B cell (primary cell): ENCODE results near the gene FRMPD2. TPM values are rescaled to one million over a fixed set of nuclear protein-coding genes. Genes with fewer than 3 reads are reported as not detected.
"Not testable (repeated sequence)": the region's sequence is repeated elsewhere in the genome, so short reads cannot be mapped to it uniquely, and the experiment has no call there.

Experiments
- ATAC-seq: fragments of 200-7000 bp; cut with Tn5 transposase; one replicate; pipeline ENCODE4 v1.10.0; 2021; ENCODE audit warnings: low read depth, mild to moderate bottlenecking, moderate number of reproducible peaks, moderate library complexity
- CTCF ChIA-PET: fragments of 350-600 bp; sonication (Branson Sonifier 250); formaldehyde crosslinking; loops from one replicate; lab custom pipeline; 2021; ENCODE audit warnings: antibody characterized with exemption, inconsistent platforms; lab: Charles Lee
- POLR2A ChIA-PET: fragments of 350-600 bp; sonication (Branson Sonifier 250); formaldehyde crosslinking; loops from one replicate; lab custom pipeline; 2021; ENCODE audit warnings: antibody characterized with exemption; lab: Charles Lee
- DNase-seq: peaks from one replicate; pipeline ENCODE4 v3.0.0; 2013
- H2AFZ ChIP-seq: 2 replicates; pipeline ENCODE4 v1.6.1; 2012; ENCODE audit warnings: mild to moderate bottlenecking, low read depth, low read length; ENCODE audit not compliant: insufficient read depth, poor library complexity, severe bottlenecking
- H3K27ac ChIP-seq, 2 donors: 1 replicate in 1 of 2; 2 replicates in 1 of 2; pipeline ENCODE4 v1.5.1; 2012 to 2013; ENCODE audit warnings: low read length in 2 of 2, mild to moderate bottlenecking in 2 of 2, moderate library complexity in 1 of 2
- H3K27me3 ChIP-seq, 4 experiments: fragments of 200-600 bp in 1 of 4; sonication (generic) in 1 of 4; replicated peaks in 1 of 4; 1 replicate in 2 of 4; 2 replicates in 2 of 4; pipeline versions ENCODE4 v1.6.1 to v1.7.0; 2013 to 2016; ENCODE audit warnings: low read length in 3 of 4, mild to moderate bottlenecking in 2 of 4, mixed read lengths in 1 of 4, moderate library complexity in 1 of 4; ENCODE audit not compliant: insufficient read depth in 4 of 4, control insufficient read depth in 3 of 4; ENCODE audit errors: control extremely low read depth in 1 of 4
- H3K36me3 ChIP-seq, 2 experiments: replicated peaks in 1 of 2; 1 replicate in 1 of 2; 2 replicates in 1 of 2; pipeline versions ENCODE4 v1.6.1 to v1.7.1; 2013; ENCODE audit warnings: low read length in 1 of 2; ENCODE audit not compliant: insufficient read depth in 2 of 2, control insufficient read depth in 1 of 2; ENCODE audit errors: control extremely low read depth in 1 of 2, extremely low read depth in 1 of 2
- H3K4me1 ChIP-seq, 2 donors: fragments of 200-600 bp in 1 of 2; sonication (generic) in 1 of 2; 1 replicate in 1 of 2; 2 replicates in 1 of 2; pipeline versions ENCODE4 v1.5.1 to v1.6.1; 2013 to 2017; ENCODE audit warnings: low read length in 2 of 2; ENCODE audit not compliant: control insufficient read depth in 2 of 2, insufficient read depth in 2 of 2
- H3K4me2 ChIP-seq: replicated peaks from 2 replicates; pipeline ENCODE3; 2012; ENCODE audit warnings: mild to moderate bottlenecking, low read depth, low read length; ENCODE audit not compliant: poor library complexity, severe bottlenecking
- H3K4me3 ChIP-seq, 5 experiments: fragments of 200-600 bp in 1 of 5; sonication (generic) in 1 of 5; 1 replicate in 3 of 5; 2 replicates in 2 of 5; pipeline versions ENCODE4 v1.5.1 to v1.7.0; 2011 to 2016; ENCODE audit warnings: low read length in 4 of 5, mild to moderate bottlenecking in 4 of 5, low read depth in 2 of 5, control low read depth in 1 of 5, moderate library complexity in 1 of 5; ENCODE audit not compliant: insufficient read depth in 1 of 5; ENCODE audit errors: control extremely low read depth in 1 of 5, extremely low read depth in 1 of 5
- H3K79me2 ChIP-seq: fragments of 200-600 bp; sonication (generic); one replicate; pipeline ENCODE4 v1.6.0; 2016; ENCODE audit warnings: low read length; ENCODE audit not compliant: control insufficient read depth, insufficient read depth
- H3K9ac ChIP-seq: fragments of 200-600 bp; sonication (generic); 2 replicates; pipeline ENCODE4 v1.6.1; 2017; ENCODE audit warnings: mild to moderate bottlenecking, low read length, moderate library complexity
- H3K9me3 ChIP-seq, 3 donors: one replicate each; pipeline versions ENCODE4 v1.6.1 to v1.7.1; 2013; ENCODE audit warnings: low read length in 2 of 3; ENCODE audit not compliant: control insufficient read depth in 2 of 3, insufficient read depth in 1 of 3; ENCODE audit errors: control extremely low read depth in 1 of 3
- H4K20me1 ChIP-seq: 2 replicates; pipeline ENCODE4 v1.6.0; 2012; ENCODE audit warnings: mild to moderate bottlenecking, low read length; ENCODE audit not compliant: insufficient read depth, control insufficient read depth, poor library complexity, severe bottlenecking
- H3K27ac Mint-ChIP-seq: one replicate; pipeline ENCODE4 v1.8.0; 2021; ENCODE audit warnings: mixed read lengths
- H3K27me3 Mint-ChIP-seq: one replicate; pipeline ENCODE4 v1.8.0; 2021; ENCODE audit warnings: mixed read lengths
- H3K4me1 Mint-ChIP-seq: one replicate; pipeline ENCODE4 v1.8.0; 2021; ENCODE audit warnings: mixed read lengths
- H3K4me3 Mint-ChIP-seq: one replicate; pipeline ENCODE4 v1.8.0; 2021; ENCODE audit warnings: mixed read lengths
- H3K9me3 Mint-ChIP-seq: one replicate; pipeline ENCODE4 v1.8.0; 2022; ENCODE audit warnings: mixed read lengths; ENCODE audit not compliant: insufficient read depth
- CTCF ChIP-seq: fragments of 200-600 bp; IDR thresholded peaks from one replicate; pipeline ENCODE4 v1.8.0; 2022; ENCODE audit warnings: antibody characterized with exemption, mild to moderate bottlenecking
- EZH2 ChIP-seq: IDR thresholded peaks from 2 replicates; pipeline ENCODE4 v1.6.1; 2012; ENCODE audit warnings: borderline replicate concordance, low read depth, mild to moderate bottlenecking, moderate library complexity, low read length; ENCODE audit not compliant: insufficient read depth, poor library complexity, severe bottlenecking
- WGBS: methylation state at CpG from one replicate; pipeline ENCODE4 v1.1.5; 2013; ENCODE audit warnings: missing lambda C conversion rate; ENCODE audit not compliant: insufficient coverage; 5-methylcytosine and 5-hydroxymethylcytosine counted together
- intact Hi-C: fragments of 100-400 bp; cut with micrococcal nuclease; formaldehyde crosslinking; loops from one replicate; pipeline ENCODE4 v1.10.0; 2022
- polyA plus RNA-seq: library from polyadenylated mRNA; depleted of rRNA; stranded (reverse); fragments of >200 nt; gene quantifications from 2 replicates; pipeline ENCODE4 v1.2.3, GENCODE V29; 2012
- total RNA-seq, 2 donors: library from RNA; stranded (reverse); fragments of 120-200 nt in 1 of 2; gene quantifications; 1 replicate in 1 of 2; 2 replicates in 1 of 2; pipeline versions ENCODE4 v1.2.3 to v1.2.4, GENCODE V29; 2013 to 2022

Gene FRMPD2
- total and polyA plus RNA-seq, 2 donors (not counting 1 experiment from before 2014, with no cell fraction given): not detected

DNA sequence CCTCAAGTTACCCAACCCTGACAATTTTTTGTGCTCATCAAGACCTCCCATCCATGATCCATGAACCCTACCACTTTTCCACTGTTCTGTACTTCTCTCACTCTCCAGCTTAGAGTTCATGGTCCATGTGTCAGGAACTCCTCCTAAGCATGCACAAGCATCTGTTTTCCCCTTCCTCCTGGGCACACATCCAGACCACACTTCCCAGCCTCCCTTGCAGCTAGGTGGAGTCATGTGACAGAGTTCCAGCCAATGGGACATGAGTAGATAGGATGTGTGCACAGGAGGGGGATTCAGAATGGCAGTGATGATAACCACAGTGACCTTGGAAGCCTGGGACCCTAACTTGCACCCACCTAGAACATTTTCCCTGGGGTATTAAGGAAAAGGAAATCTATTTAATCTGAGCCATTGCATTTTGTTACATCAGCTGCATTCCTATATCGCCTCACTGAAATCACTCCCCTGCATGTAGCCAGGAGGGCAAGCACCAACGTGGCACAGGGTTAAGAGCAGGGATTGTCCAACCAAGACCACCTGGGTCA lies 9.6 kb upstream of the FRMPD2 start:
- Mint-ChIP-seq H3K4me3 (no peak overlapping the region), H3K4me1 (peaks cover 15% of the 10 kb centered on the region), H3K27me3 (no peaks in the 10 kb centered on the region), H3K27ac (no peak overlapping the region), H3K9me3 (peaks cover 10% of the 10 kb centered on the region)
- H3K9ac ChIP-seq: no peak overlapping the region
- H3K27ac ChIP-seq: no peak overlapping the region
- no peak for TF ChIP-seq EZH2
- TF ChIP-seq CTCF: no peak
- ATAC-seq (no peak), DNase-seq (no peak)
- H3K4me3 ChIP-seq: no peak overlapping the region
- CTCF ChIA-PET: no interaction called here
- H3K4me1 ChIP-seq: no peaks in the 10 kb centered on the region
- intact Hi-C loops: no loop called here
- no peak overlapping the region for H2AFZ ChIP-seq
- peaks cover 2 to 20% (median 5%) of the 10 kb centered on the region in 3 donors for H3K9me3 ChIP-seq
- H3K27me3 ChIP-seq: peaks cover 0 to 4% (median 0%) of the 10 kb centered on the region in 4 experiments
- no peaks in the 10 kb centered on the region for H3K36me3 ChIP-seq
- H3K79me2 ChIP-seq: no peaks in the 10 kb centered on the region
- WGBS: 100% methylated on average over 2 of the region's 2 CpGs
- no peaks in the 10 kb centered on the region for H4K20me1 ChIP-seq
- POLR2A ChIA-PET: no interaction called here
- no peak overlapping the region for H3K4me2 ChIP-seq

GRCh38 chr10:48282829-48283228 lies 8.3 kb upstream of the FRMPD2 start:
- no peak for TF ChIP-seq CTCF
- TF ChIP-seq EZH2: no peak
- Mint-ChIP-seq H3K4me1 (peaks cover 22% of the 10 kb centered on the region), H3K4me3 (no peak overlapping the region), H3K27ac (peak overlapping the region; percentile 27), H3K27me3 (no peaks in the 10 kb centered on the region), H3K9me3 (peaks cover 10% of the 10 kb centered on the region)
- POLR2A ChIA-PET: no interaction called here
- no peak overlapping the region for H2AFZ ChIP-seq
- peaks cover 2 to 20% (median 5%) of the 10 kb centered on the region in 3 donors for H3K9me3 ChIP-seq
- no peaks in the 10 kb centered on the region for H4K20me1 ChIP-seq
- no peak overlapping the region for H3K27ac ChIP-seq
- H3K9ac ChIP-seq: no peak overlapping the region
- no peaks in the 10 kb centered on the region for H3K79me2 ChIP-seq
- no peak for DNase-seq
- no peak overlapping the region for H3K4me2 ChIP-seq
- H3K27me3 ChIP-seq: peaks cover 0 to 4% (median 0%) of the 10 kb centered on the region in 4 experiments
- no peak overlapping the region for H3K4me3 ChIP-seq
- peak; percentile 36 for ATAC-seq
- no peaks in the 10 kb centered on the region for H3K36me3 ChIP-seq
- CTCF ChIA-PET: no interaction called here
- H3K4me1 ChIP-seq: no peaks in the 10 kb centered on the region
- intact Hi-C loops: no loop called here

- H2AFZ ChIP-seq, intact Hi-C loops, ATAC-seq, H3K27ac ChIP-seq, H3K9ac ChIP-seq, H3K4me3 Mint-ChIP-seq, H3K27ac Mint-ChIP-seq, POLR2A ChIA-PET, H3K36me3 ChIP-seq, H3K27me3 Mint-ChIP-seq, H3K4me3 ChIP-seq, H3K4me1 ChIP-seq, DNase-seq, H3K4me2 ChIP-seq, H4K20me1 ChIP-seq, H3K27me3 ChIP-seq, H3K79me2 ChIP-seq: not testable (repeated sequence)
- H3K9me3 ChIP-seq: peaks cover 2 to 20% (median 5%) of the 10 kb centered on the region in 3 donors
- peaks cover 10% of the 10 kb centered on the region for H3K9me3 Mint-ChIP-seq
- WGBS: 100% methylated on average over 1 of the region's 4 CpGs
- CTCF ChIA-PET: interaction anchor here (0.9 kb wide), 1 partner anchor 8 kb away, joined by 3 read pairs; no protein-coding TSS in a partner anchor
- peaks cover 22% of the 10 kb centered on the region for H3K4me1 Mint-ChIP-seq
Observed at GRCh38 chr10:48281697-48282096, 7.2 kb upstream of the FRMPD2 start.
